Activated CD8-positive, alpha-beta memory T cell treated with anti-CD3 and anti-CD28 coated beads for 4 hours (primary cell): ENCODE measurements around the gene BEST2.
"Not testable (repeated sequence)": the region's sequence is repeated elsewhere in the genome, so short reads cannot be mapped to it uniquely, and the experiment has no call there.

Experiments
- DNase-seq, 2 donors: peaks; one replicate each; pipeline ENCODE4 v3.0.0-alpha.2; 2020; ENCODE audit warnings: low read depth in 2 of 2

BEST2 gene

GRCh38 chr19:12751635-12752034, at the start of gene BEST2:
TSS of gene BEST2 (plus strand) at chr19:12751791. CDS start at chr19:12752593, 802 bp downstream.
- no peak for DNase-seq

- no peak for DNase-seq
Measured at GRCh38 chr19:12703046-12703445, 48.5 kb upstream of the BEST2 start.

- no peak for DNase-seq
Measured at GRCh38 chr19:12705169-12705568, 46.4 kb upstream of the BEST2 start.

- no peak for DNase-seq
Measured at GRCh38 chr19:12705654-12706331, 45.8 kb upstream of the BEST2 start.

DNA sequence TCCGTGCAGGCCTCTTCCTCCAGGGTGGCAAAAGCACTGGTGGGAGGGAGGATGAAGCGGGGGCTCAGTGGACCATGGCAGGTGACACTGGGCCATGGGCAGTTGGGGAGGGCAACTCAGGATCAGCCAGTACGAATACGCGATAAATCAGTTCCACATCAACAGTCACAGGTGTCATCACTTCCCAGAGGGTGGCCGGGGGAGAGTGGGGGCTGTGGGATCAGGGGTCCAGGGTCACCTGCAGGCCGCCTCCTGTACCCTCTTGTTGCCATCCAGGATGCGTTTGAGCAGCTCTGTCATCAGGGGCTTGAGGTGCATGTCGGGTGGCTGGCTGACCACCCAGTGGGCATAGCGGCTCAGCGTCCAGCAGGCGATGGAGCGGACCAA, 45.3 kb upstream of the BEST2 start:
- DNase-seq: no peak

DNA sequence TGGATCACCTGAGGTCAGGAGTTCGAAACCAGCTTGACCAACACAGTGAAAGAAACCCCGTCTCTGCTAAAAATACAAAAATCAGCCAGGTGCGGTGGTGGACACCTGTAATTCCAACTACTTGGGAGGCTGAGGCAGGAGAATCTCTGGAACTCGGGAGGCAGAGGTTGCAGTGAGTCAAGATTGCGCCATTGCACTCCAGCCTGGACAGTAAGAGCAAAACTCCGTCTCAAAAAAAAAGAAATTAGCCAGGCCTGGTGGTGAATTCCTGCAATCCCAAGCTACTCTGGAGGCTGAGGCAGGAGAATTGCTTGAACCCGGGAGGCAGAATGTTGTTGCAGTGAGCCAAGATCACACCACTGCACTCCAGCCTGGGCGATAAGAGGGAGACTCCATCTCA, 43.0 kb upstream of the BEST2 start:
- DNase-seq: no peak

DNA sequence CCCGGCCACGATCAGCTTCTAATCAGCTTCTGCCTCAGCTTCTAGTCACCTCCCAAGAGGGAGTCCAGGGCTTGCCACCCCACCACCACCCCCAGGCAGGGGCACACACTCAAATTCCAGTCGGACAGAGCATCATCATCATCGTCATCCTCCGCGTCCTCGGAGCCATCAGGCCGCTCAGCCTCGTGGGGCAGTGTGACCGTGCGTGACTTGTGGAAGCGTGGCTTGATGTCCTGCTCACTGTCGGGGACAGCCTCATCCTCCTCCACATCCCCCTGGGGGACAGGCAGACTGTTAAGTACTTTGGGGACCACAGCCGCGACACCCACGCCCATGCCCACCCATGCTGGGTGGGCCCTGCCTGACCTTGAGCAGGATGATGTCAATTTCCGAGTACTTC, 40.4 kb upstream of the BEST2 start:
- DNase-seq: no peak

GRCh38 chr19:12712077-12712476, 39.5 kb upstream of the BEST2 start:
- DNase-seq: not testable (repeated sequence)

- DNase-seq: not testable (repeated sequence)
Measured at GRCh38 chr19:12713304-12713703, 38.3 kb upstream of the BEST2 start.

GRCh38 chr19:12715102-12715501, 36.5 kb upstream of the BEST2 start:
- DNase-seq: no peak

DNA sequence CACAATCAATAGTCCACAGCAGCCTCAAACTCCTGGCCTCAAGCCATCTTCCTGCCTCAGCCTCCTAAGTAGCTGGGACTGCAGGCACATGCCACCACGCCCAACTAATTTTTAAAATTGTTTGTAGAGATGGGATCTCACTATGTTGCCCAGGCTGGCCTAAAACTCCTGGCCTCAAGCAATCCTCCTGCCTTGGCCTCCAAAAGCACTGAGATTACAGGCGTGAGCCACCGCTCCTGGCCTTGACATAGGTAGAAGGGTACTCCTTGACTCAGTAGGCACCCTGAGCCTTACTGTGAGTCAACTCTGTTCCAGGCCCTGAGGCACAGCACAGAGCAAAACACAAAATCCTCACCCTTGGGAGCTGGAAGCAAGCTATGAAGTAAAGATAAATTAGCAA, 35.7 kb upstream of the BEST2 start:
- no peak for DNase-seq

DNA sequence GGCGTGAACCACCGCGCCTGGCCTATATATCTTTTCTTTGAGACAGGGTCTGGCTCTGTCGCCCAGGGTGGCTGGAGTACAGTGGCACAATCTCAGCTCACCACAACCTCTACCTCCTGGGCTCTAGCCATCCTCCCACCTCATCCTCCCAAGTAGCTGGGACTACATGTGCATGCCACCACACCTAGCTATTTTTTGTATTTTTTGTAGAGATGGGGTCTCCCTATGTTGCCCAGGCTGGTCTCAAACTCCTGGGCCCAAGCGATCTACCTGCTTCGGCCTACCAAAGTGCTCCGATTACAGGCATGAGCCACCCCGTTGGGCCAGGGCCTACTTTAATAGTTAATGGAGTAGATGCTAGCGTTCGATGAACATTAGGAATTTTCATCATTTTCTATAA, 31.3 kb upstream of the BEST2 start:
- no peak for DNase-seq

GRCh38 chr19:12720851-12721655, 30.5 kb upstream of the BEST2 start:
- no peak for DNase-seq

GRCh38 chr19:12721656-12722565, 29.7 kb upstream of the BEST2 start:
- DNase-seq: peak in 1 of 2 donors; percentile 28

- peak; percentile 85 to 92 for DNase-seq
Measured at GRCh38 chr19:12722566-12723380, 28.8 kb upstream of the BEST2 start.

DNA sequence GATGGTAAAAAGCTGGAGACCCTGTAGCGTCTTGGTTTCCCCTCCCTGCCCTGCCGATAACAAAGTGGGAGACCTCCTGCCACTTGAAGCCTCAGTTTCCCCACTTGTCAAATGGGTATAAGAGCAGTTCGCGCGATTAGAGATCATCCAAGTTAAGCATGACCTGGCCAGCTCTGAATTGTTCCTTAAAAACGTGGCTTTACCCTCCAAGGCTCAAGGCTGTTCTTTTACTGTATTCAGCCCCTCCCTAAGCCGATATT, 28.3 kb upstream of the BEST2 start:
- no peak for DNase-seq

DNA sequence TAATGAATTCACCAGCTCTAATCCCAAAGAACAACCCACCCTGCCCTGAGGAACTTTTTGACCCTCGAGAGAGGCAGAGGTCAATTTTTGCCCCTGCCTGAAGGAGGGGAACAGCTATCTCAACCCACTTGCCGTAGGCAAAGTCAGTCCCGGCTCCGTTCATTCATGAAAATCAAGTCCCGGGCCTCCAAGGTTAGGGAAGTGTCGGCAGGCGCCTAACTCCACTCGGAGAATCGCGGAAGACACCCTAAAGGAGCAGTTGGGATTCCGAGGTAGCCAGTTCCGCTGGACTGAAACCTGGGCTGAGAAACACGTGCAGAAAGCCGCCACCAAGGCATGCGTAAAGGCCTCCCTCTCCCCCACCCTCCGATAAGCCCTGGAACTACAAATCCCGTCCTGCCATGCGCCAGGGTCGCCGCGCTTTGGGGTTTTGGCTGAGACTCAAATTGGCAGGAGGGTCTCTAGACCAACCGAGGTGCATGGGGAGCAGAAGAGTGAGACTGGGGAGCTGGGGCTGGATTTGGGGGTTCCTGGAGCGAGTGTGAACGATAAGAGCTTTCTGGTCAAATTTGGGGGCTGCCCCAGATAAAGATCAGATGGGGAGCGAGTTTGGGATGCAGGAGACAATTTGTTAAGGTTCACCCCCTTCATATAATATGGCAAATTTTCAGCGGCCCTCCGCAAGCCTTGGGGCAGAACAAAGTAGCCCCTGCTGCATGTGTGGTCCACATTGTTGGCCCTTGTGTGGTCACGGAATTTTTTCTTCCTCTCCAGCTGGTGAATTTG, 27.8 kb upstream of the BEST2 start, which contains the start of gene TNPO2:
TSS of gene TNPO2 (minus strand) at position 292 of the 786 bp plus-strand sequence. CDS start 2,955 bp downstream, outside the sequence.
- peak; percentile 33 to 54 for DNase-seq

GRCh38 chr19:12725612-12726011, 26.0 kb upstream of the BEST2 start:
- not testable (repeated sequence) for DNase-seq

DNA sequence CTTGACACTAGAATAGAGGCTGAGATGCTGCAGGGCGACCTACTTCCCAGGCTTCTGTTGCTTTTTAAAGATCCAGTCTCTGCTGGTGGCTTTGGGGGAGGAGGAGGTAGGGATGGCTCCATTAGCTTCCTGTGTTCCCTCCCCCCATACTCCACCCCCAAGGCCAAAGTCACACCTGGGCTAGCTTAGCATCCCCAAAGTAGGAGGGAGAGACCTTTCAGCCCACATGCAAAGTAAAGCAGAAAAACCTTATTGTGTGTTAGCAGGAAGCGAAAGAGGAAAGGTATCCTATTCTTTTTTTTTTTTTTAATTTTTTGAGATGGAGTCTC, 24.6 kb upstream of the BEST2 start:
- DNase-seq: no peak

DNA sequence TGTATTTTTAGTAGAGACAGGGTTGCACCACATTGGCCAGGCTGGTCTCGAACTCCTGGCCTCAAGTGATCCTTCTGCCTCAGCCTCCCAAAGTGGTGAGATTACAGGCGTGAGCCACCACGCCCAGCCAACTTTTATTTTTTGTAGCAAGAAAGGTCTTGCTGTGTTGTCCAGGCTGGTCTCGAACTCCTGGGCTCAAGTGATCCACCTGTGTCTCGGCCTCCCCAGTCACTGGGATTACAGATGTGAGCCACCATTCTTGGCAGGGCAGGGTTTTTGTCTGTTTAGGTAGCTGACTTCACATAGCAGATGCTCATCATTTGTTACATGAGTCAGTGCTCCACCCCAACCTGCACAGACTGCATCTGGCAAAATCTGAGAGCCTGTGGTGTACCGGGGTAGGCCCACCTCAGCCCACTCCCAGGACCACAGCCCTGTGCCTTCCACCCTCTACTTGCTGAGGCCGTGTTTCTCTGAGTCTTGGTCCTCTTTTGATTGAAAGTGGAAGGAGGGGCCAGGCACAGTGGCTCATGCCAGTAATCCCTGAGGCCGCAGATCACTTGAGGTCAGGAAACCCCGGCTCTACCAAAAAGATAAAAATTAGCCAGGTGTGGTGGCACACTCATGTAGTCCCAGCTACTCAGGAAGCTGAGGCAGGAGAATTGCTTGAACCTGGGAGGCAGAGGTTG, 23.7 kb upstream of the BEST2 start:
- no peak for DNase-seq
